Progenitor cell of endocrine pancreas (in vitro differentiated cells): ENCODE results near the gene NFIB. TPM values are rescaled to one million over a fixed set of nuclear protein-coding genes. Genes with fewer than 3 reads are reported as not detected.

Experiments used
- DNase-seq: peaks from one replicate; pipeline ENCODE4 v3.0.0; 2021; ENCODE audit warnings: low spot score; ENCODE audit not compliant: unreplicated experiment
- H3K27ac Mint-ChIP-seq: 2 replicates; pipeline ENCODE4 v1.8.0; 2021; ENCODE audit warnings: mild to moderate bottlenecking, moderate library complexity, mixed read lengths
- H3K27me3 Mint-ChIP-seq: 2 replicates; pipeline ENCODE4 v1.8.0; 2021; ENCODE audit warnings: mixed read lengths
- H3K36me3 Mint-ChIP-seq: 2 replicates; pipeline ENCODE4 v1.8.0; 2022; ENCODE audit warnings: mixed read lengths; ENCODE audit not compliant: insufficient read depth
- H3K4me1 Mint-ChIP-seq: 2 replicates; pipeline ENCODE4 v1.8.0; 2021; ENCODE audit warnings: low read depth, mixed read lengths
- H3K4me3 Mint-ChIP-seq: 2 replicates; pipeline ENCODE4 v1.8.0; 2021; ENCODE audit warnings: low read depth, mild to moderate bottlenecking, moderate library complexity, mixed read lengths
- H3K9me3 Mint-ChIP-seq: 2 replicates; pipeline ENCODE4 v1.8.0; 2021; ENCODE audit warnings: low read depth, mixed read lengths
- CTCF ChIP-seq: fragments of 200-600 bp; sonication (generic); IDR thresholded peaks from one replicate; pipeline ENCODE4 v1.5.0; 2021; ENCODE audit warnings: antibody characterized with exemption, mild to moderate bottlenecking; ENCODE audit not compliant: unreplicated experiment
- total RNA-seq: library from RNA; stranded (reverse); gene quantifications from 2 replicates; pipeline ENCODE4 v1.2.1, GENCODE V29; 2021

The NFIB gene
- total RNA-seq, 1 donor from 2014 or later: 15.5 TPM

GRCh38 chr9:14193328-14193990 is 120.5 kb downstream of the NFIB start:
- H3K36me3 Mint-ChIP-seq: no peaks in the 10 kb centered on the region
- no peaks in the 10 kb centered on the region for H3K4me1 Mint-ChIP-seq
- H3K27me3 Mint-ChIP-seq: no peaks in the 10 kb centered on the region

GRCh38 chr9:14192556-14192955 is 121.4 kb downstream of the NFIB start:
- no peak for TF ChIP-seq CTCF
- no peak overlapping the region for H3K4me3 Mint-ChIP-seq
- no peak overlapping the region for H3K27ac Mint-ChIP-seq
- H3K4me1 Mint-ChIP-seq: peaks cover 1% of the 10 kb centered on the region
- H3K27me3 Mint-ChIP-seq: no peaks in the 10 kb centered on the region
- no peaks in the 10 kb centered on the region for H3K36me3 Mint-ChIP-seq
- no peak for DNase-seq
- no peaks in the 10 kb centered on the region for H3K9me3 Mint-ChIP-seq

More at GRCh38 chr9:14193328-14193990, 120.5 kb downstream of the NFIB start:
- TF ChIP-seq CTCF: no peak
- no peaks in the 10 kb centered on the region for H3K9me3 Mint-ChIP-seq
- no peak overlapping the region for H3K27ac Mint-ChIP-seq
- no peak overlapping the region for H3K4me3 Mint-ChIP-seq
- no peak for DNase-seq

DNA sequence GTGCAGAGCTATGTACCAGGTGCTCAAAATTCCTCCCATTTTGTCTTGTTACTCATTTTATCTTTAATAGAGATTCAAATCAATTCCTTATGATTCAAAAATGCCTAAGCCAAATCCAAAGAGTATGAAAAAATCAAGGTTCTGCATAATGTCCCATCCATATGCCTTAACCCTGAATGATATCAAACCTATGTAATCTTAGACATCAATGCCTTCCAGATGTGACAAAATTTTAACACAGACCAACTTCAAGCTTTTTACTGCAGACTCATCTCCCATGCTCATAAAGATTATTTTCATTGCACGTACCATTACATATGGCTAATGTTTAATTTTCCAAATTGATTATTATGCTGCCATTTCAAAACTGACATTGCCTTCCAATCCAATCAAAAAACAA is 122.4 kb downstream of the NFIB start:
- Mint-ChIP-seq H3K4me1 (peaks cover 4% of the 10 kb centered on the region), H3K36me3 (no peaks in the 10 kb centered on the region), H3K9me3 (no peaks in the 10 kb centered on the region), H3K4me3 (no peak overlapping the region), H3K27me3 (no peaks in the 10 kb centered on the region), H3K27ac (no peak overlapping the region)
- DNase-seq: no peak
- TF ChIP-seq CTCF: no peak

GRCh38 chr9:14190240-14190639 is 123.7 kb downstream of the NFIB start:
- H3K4me3 Mint-ChIP-seq: no peak overlapping the region
- H3K4me1 Mint-ChIP-seq: peaks cover 10% of the 10 kb centered on the region
- H3K27ac Mint-ChIP-seq: no peak overlapping the region
- H3K9me3 Mint-ChIP-seq: no peaks in the 10 kb centered on the region
- no peak for TF ChIP-seq CTCF
- DNase-seq: no peak
- no peaks in the 10 kb centered on the region for H3K36me3 Mint-ChIP-seq
- no peaks in the 10 kb centered on the region for H3K27me3 Mint-ChIP-seq

- peaks cover 10% of the 10 kb centered on the region for H3K4me1 Mint-ChIP-seq
- no peaks in the 10 kb centered on the region for H3K9me3 Mint-ChIP-seq
- no peaks in the 10 kb centered on the region for H3K27me3 Mint-ChIP-seq
- H3K27ac Mint-ChIP-seq: no peak overlapping the region
- H3K36me3 Mint-ChIP-seq: no peaks in the 10 kb centered on the region
- no peak for TF ChIP-seq CTCF
- no peak for DNase-seq
- H3K4me3 Mint-ChIP-seq: no peak overlapping the region
Observed at GRCh38 chr9:14189578-14189977, 124.4 kb downstream of the NFIB start.
